Iris pigment epithelial cell (primary cell): ENCODE measurements around the gene SAPCD1.
A peak's percentile ranks its signal among the peaks of the same experiment; 100 is the strongest.

Experiments used
- DNase-seq: peaks from one replicate; pipeline ENCODE4 v3.0.0-alpha.2; 2011; ENCODE audit warnings: low read depth

SAPCD1 gene

DNA sequence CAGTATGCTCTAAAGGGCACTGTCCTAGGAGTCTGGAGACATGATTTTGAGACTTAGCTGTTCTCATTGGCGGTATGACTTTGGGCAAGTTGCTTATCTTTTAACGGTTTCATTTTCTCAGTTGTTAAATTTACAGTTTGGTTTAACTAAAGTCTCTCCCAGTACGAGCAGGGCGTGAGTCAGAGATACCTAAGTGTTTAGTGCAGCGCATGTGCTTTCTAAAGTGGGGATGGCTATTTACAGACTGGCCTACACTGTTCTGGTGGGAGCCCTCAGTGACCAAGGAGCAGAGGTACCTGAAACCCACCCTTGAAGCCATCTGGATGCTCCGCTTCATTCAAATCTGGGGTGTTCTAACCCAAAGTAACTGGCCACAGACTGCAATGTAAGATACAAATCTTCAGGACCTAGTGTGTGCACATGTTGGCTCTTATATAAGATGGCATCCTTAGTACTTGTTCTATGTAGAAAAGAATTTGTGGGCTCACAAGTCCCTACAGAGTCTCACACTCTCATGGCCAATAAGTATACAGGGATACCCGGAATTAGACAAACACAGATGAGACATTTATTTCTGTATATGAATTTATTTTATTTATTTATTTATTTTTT is 11.9 kb upstream of the SAPCD1 start:
- peak; percentile 86 for DNase-seq

DNA sequence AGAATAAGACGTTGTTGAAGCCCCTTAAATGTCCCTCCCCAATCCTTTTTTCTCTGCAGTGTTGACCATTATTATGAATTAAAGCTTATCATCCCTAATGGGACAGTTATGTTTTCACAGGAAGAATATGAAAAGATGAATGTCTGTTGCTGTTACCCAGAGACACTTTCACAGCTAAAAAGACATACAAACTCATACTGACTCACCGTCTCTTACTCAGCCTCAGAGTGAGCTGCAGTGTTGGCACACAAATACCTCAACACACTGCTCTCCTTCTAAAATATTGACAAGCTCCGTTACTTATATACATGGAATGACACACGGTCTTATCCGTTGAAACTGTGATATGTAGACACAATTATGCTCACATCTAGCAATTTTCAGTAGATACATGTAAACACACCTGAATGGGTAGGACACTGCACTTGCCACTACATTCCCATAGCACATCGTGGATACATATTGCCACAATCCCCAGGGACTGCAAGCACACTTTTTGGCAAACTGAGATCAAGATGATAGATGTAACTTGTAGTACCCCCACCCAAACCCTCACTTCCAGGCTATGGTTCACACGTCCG is 9.6 kb upstream of the SAPCD1 start:
- peak; percentile 88 for DNase-seq

DNA sequence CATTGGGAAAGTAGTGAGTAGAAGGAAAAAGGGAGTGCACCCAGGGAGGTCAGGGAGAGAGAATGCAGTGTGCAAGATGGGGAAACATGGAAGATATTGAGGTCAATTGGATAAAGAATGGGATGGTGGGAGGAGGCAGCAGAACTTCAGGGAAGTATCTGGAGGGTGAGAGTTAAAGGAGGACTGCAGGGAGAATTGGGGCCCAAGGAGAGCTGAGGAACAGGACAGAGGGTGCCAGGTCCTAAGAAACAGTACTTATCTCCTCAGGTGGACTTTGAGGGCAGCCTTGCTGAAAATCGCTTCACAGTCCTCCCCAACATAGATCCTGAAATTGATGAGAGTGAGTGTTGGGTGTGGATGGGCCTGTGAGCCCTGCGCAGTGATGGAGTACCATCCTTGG is 4.2 kb upstream of the SAPCD1 start:
- no peak for DNase-seq

DNA sequence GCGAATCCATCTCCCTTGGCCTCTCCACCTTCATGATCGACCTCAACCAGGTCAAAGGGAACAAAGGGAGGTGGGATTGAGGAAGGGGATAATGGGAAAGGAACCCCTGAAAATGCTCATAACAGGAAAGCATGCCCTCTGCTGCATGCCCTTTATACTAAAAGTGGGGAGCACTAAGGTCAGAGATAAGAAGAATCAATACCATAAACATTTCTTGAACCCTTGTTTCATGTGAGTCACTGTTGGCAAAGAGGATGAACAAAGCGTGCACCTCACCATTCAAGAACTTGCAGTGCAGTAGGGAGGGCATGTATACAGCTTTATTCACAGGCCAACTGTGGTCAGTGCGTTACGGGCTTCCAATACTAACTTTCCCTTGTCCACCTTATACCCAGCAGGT is 1.7 kb upstream of the SAPCD1 start:
- DNase-seq = no peak

DNA sequence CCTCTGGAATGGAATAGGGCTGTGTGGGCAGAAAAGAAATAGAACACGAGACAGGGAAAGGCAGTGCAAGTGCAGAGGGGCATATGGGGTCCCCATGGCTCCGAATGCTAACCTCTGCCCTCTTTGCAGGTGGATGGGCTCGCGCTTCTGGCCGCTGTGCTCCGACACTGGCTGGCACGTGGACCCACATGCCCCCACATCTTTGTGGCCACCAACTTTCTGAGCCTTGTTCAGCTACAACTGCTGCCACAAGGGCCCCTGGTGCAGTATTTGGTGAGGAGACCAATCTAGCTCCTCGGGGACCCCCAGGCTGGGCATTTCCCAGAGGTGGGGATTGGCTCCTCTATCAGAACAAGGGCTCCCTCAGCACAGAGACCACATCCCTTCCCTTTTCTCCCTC is 1.1 kb upstream of the SAPCD1 start:
- no peak for DNase-seq

DNA sequence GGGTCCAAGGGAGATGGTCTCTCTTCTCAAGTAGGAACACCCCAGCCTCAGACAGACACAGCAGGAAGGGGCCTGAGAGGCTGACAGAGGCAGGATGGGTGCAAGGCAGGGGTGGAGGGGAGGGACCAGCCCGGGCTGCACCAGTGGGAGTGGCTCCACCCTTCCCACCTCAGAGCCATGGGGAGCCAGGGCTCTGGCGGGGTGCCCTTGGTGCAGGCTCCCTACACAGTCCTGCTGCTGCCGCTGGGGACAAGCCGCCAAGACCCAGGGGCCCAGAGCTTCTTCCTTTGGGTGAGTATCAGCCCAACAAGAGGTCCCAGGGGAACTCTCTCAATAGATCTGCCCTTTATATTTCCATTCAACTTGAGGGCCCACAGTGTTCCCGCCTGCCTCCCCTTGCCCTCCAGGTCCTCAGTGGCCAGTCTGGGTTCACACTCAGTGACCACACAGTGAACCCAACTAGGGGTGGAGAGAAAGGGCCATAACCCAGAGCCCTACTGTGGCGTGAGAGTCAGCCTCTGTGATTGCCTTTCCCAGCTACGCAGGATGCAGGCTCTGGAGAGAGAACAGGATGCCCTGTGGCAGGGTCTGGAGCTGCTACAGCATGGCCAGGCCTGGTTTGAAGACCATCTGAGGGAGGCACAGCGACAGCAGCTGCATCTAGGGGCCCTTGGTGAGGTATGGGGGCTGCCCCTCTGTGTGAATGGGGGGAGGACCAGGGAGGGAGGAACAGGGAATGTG is 592 bp downstream of the SAPCD1 start:
- DNase-seq = no peak

DNA sequence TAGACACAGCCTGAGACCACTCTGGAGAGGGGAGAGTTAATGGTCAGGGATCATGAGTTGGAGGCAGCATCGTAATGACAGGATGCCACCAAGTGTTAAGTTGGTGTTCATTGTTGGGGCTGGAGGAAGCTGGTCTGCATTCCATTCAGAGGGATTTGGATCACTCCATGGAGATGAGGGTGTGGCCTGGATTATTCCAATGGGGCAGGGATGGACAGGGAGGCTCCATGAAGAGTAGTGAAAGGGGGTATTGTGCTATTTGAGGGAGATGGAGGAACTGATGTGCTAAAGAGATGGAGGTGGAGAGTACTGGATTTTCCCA is 1.1 kb downstream of the SAPCD1 start:
- DNase-seq = peak; percentile 15

DNA sequence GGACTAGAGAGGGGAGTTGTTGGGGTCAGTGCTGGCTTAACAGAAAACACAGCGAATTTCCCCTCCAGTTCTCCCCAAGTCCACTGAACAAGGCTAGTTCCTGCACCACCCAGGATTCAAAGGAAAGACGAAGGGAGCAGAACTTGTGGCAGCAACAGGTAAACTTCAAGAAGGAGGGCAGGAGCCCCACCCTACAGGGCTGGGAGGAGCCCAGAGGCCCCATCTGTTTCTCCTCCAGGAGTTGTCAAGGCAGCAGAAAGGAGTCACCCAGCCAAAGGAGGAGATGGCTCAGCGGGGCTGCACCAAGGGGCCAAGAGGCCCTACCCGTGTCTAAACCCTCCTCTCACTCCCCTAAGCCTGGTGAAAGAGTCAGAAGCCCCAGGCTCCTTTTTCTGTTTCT is 1.7 kb downstream of the SAPCD1 start:
- DNase-seq = no peak

DNA sequence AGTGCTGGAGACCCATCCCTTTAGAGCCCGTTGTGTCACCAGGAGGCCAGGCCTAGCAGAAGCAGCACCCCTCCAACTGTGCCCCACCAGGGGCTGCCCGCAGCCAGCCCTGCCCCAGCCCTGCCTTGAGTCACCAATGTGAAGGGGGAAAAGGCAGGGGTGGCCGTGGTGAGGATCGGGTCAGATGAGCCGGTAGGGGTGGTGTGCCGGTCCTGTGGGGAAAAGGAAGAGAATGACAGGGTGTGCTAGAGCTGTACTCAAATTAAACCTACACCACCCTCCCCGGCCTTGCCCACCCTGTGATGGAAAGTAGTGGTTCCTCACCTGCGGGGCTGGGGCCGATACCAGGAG is 3.1 kb downstream of the SAPCD1 start:
- DNase-seq = no peak

DNA sequence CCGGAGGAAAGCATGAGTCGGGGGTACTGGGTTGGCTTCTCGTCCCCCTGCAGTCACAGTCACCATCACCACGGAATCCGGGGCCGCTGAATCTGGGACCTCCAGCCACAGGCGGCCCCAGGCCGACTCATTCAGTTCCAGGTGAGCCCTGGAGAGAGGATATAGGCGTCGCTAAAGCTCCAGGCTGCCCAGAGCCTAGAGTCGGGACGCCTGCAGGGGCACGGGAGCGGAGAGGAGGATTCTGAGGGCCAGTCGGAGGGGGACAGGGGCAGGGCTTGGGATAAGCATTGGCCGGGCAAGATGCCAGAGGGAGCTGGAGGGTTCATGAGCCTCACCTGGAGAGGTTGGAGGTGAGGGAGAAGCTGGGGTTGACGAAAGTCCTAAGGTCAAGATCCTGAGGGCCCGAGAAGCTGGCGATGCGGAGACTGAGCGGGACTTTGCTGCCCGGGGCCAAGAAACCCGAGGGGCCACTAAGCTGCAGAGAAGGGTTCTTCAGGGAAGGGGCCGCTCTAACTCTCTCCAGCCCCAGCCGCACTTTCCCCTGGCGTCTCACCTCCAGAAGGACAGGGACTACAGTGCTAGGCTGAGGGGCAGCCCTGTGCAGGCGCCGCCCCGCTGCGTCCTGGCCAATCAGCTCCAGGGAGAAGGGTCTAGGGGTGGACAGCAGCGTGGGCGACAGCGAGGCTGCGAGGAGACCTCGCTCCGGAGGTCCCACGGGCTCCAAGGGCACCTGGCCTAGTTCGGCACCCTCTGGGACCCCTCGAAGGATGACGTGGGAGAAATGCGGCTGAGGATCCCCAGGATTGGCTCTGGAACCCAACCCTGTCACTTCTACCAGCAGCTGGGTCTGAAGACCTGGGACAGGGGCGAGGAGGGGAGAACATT is 3.7 kb downstream of the SAPCD1 start:
- DNase-seq = no peak

DNA sequence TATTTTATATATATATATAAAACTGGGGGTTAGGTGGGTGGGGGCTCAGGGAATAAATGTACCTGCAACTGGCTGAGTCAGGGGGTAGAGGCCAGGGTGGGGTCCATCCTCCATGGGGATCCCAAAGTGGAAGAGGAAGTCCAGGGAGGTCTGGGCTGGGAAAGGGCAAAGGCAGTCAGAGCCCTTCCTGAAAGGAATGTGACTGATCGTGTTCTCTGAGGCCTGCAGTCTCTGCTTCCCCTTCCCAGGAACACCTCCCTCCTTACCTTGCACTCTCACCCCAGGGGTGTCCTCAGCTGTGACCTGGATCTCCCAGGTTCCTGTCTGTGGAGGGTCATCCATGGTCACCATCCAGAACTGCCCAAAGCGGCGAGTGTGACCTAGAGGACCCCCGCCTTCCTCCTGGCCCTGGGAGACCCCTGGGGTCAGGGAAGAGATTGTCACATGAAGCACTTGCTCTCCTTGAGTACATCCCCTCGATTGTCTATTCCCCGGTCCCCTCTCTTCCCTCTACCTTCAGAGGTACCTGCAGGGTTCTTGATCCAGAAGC is 4.7 kb downstream of the SAPCD1 start:
- DNase-seq = no peak

DNA sequence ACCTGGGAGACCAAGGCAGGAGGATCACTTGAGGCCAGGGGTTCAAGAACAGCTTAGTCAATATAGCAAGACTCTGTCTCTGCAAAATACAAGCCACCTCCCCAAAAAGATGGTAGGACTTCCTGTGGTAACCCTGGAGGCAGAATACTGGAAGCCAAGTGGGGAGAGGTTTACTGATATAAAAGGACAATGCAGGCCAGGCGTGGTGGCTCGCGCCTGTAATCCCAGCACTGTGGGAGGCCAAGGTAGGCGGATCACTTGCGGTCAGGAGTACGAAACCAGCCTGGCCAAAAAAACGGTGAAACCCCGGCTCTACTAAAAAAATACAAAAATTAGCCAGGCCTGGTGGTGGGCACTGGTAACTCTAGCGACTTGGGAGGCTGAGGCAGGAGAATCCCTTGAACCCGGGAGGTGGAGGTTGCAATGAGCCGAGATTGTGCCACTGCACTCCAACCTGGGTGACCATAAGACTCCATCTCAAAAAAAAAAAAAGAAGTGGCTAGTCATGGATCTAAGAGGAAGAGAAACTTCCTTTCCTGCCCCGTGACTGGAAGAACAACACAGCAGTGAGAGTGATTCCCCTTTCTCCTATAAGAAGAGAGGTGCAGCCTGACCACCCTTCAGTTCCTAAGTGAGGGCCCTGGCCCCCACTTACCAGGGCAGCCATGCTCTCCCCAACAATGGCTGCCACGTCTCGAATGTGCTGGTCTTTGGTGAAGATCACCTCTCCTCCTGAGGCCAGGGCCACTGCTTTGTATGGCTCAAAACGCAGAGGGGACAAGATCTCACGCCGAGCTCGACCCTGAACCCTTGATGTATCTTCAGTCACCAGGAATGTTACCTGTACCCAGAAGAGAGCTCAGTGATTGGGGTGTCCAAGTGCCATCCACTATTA is 6.2 kb downstream of the SAPCD1 start:
- no peak for DNase-seq

DNA sequence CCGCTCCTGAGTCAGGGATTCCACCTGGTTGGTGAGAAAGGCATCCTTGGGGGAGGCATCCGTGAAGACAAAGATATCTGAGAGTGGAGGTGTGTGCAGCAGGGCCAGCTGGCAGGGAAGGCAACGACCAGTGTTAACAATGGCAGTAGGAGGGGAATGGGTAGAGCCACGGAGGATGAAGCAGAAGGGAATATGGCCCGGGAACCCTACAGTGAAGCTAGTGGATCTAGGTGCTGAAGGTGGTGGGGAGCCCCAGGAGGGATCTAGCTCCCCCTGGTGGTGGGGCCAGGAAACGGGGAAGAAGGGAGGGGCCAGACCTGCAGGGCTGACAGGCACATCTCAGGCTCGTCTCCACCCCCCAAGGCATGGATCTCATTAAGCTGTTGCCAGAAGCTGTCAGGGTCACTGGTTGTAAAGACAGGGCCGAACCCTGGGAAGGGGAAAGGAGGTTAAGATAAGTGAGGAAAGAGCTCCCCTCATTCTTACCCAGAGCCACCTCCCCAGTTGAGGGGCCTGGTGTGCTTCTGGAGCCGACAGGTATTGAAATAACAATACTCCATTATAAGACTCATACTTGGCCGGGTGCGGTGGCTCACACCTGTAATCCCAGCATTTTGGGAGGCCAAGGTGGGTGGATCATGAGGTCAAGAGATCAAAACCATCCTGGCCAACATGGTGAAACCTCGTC is 7.4 kb downstream of the SAPCD1 start:
- DNase-seq = peak; percentile 53

DNA sequence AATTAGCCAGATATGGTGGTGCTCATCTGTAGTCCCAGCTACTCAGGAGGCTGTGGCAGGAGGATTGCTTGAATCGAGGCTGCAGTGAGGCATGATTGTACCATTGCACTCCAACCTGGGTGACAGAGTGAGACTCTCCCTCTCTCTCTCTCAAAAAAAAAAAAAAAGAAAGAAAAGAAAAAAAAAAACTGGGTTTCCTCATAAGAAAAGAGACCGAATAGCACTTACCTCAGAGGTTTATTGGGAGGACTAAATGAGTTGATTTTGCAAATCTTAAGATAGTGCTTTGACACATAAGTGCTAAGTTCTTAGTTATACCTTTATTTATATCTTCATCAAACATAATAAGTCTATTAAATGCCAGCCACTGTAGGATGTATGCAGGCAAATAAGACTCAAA is 8.4 kb downstream of the SAPCD1 start:
- DNase-seq = no peak

DNA sequence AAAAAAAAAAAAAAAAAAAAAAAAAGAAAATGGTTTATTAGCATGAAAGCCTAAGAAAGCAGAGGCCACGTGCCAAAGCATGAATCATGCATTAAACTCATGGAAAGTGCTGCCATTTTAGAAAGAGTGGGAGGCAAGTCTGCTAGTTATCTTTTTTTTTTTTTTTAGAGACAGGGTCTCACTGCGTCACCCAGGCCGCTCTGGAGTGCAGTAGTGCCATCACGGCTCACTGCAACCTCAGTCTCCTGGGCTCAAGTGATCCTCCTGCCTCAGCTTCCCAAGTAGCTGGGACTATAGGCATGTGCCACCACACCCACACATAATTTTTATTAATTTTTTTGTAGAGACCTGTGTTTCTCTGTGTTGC is 9.5 kb downstream of the SAPCD1 start:
- peak; percentile 29 for DNase-seq

DNA sequence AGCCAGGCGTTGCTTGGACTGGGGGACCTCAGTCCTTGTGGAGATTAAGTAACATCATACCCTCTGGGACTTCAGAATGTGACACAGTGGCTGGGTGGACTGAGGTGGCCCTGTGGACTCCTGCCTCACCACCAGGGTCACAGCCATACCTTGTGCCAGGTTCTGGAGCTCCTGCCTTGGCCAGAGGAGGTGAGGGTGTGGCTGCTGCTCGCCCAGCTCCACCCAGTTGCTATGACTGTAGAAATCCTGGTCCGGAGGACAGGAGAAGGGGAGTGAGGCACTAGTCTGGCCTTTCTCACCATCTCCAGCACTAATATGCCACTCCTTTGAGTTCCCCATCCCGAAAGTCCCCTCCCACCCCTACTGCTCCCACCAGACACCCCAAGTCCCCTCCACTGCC is 12.7 kb downstream of the SAPCD1 start:
- no peak for DNase-seq

DNA sequence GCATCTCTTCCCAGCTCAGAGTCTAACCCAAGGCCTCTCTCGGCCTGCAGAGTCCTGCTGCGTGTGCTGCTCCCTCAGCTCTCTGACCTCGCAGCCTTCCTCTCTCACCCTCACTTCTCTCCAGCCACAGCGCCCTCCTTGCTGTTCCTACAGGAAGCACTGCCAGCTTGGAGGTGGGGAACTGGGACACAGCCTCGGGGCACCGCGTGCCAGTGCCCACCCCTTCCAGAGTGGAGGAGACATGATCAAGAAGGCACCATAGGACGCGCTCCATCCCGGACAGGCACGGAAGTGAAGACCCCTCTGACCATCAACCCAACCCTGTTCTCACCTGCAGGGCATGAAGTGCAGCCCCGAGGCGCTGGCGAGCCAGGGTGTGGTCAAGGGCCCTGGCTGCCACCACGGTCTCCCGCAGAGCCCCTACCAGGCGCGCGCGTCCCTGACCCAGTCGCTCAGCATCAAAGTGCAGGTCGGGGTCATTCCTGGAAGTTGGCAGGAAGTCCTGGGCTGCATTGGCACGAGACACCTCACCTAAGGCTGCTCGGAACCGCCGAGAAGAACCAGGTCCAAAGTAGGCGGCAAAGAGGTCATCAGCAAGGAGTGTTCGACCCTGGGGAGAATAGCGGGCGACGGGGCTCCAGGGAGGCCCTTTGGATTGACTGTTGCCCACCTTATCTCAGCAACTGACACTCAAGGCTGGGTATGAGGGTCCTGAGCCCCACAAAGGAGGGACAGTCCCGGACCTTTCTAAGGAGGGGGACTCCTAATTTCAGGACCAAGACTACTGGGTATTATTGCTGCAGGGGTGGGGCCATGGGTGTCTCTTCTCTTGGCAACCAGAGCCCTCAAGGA is 13.4 kb downstream of the SAPCD1 start:
- no peak for DNase-seq

DNA sequence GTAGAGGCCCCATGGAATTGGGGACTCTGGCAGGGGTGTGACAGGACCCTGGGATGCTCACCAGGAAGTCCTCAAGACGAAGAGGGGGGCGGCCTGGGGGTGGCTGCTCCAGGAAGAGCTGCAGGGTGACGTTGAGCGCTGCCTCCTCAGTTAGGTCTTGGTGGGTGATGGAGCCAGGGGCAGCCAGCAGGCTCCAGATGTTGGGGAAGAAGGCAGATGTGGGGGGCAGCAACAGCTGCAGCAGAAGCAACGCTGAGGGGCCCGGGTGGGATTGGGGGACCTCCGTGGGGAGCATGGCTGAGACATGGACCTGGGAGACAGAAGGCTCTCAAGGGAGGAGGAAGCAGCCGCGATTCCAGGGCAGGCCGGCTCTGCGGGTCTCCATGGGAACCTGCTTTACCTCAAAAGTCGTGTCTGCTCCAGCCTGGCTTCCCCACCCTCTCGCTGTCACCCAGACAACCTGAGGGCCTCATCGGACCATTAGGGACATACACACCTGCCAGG is 14.1 kb downstream of the SAPCD1 start:
- DNase-seq = no peak

DNA sequence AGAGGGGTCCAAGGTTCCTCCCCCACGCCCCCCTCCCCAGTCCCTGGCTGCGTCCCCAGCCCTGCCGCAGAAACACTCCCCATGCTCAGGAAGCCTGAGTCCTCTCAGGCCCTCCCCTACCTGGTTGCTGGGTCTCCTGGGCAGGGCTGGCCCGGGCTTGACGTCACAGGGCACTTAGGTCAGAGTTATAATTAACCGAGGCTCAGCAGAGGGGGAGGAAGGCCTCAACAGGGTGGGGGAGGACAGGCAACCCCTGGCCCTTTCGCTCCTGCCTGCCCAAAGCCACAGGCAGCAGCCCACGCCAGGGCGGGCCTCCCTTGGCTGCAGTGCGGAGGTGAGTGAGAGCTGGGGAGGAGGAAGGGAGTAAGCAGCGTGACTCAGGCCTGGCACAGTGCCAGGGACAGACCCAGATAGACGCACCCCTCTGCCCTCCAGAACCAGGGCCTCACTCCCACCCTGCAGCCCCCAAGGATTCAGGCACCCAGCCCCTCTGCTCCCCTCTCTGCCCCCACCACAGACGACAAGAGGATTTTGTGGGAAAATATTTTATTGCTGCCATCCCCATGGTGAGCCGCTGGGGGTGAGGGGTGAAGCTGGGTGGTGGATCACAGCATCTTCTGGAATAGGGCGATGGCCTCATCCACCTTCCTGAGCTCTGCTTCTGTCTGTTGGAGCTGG is 14.7 kb downstream of the SAPCD1 start, which contains the start of gene VWA7:
Gene VWA7, minus strand, starts transcription at position 340 of the 678 bp plus-strand sequence. CDS start 549 bp downstream, outside the sequence.
- peak; percentile 73 for DNase-seq
